ENCODE results near the gene SORL1. TPM values are rescaled to one million over a fixed set of nuclear protein-coding genes. Genes with fewer than 3 reads are reported as not detected.

SORL1 gene
- total and polyA plus RNA-seq, 2 of the 13 experiments (the other 11 are each of a cell fraction or from before 2014, with no cell fraction given) = 21.3 to 148 TPM

GRCh38 chr11:121547574-121547973 lies 95.5 kb downstream of the SORL1 start:
- DNase-seq (ENCODE audit: low spot score) (no peak), FAIRE-seq (no peak), ATAC-seq (no peak)
- H3K9ac ChIP-seq (ENCODE audit: insufficient read depth, low read depth, low read length) = no peak overlapping the region
- 73% methylated on average over 3 of the region's 3 CpGs for WGBS (ENCODE audit: low lambda C conversion rate)
- no TSS peak for BruUV-seq (replicated peaks)
- H3K4me3 ChIP-seq (replicated peaks in 1 of 3; ENCODE audit: insufficient read depth in 1 of 3, low read depth in 2 of 3, low read length in 3 of 3) = no peak overlapping the region
- no peak overlapping the region for H3K27ac ChIP-seq (ENCODE audit: extremely low read length, insufficient read depth, low read length)
- peaks cover 27 to 85% of the 10 kb centered on the region in 2 experiments for H3K36me3 ChIP-seq (replicated peaks in 1 of 2; ENCODE audit: control insufficient read depth in 1 of 2, insufficient read depth in 2 of 2, low read length in 2 of 2)
- H3K4me1 ChIP-seq (ENCODE audit: insufficient read depth, low read length) = peaks cover 7% of the 10 kb centered on the region
- 0 out of 2 replicates have a peak, but pooled peaks cover 6% of the 10 kb centered on the region for H4K20me1 ChIP-seq (ENCODE audit: insufficient read depth, low read length)
- H3K79me2 ChIP-seq (ENCODE audit: insufficient read depth, low read length) = no peaks in the 10 kb centered on the region
- intact Hi-C loops (cut with micrococcal nuclease; ENCODE audit: unreplicated experiment) (no loop called here), in situ Hi-C loops (cut with HindIII; ENCODE audit: extremely low pct_ligation_motif_present, low pct_unique_long_range_greater_than_20kb) (no loop called here)
- POLR2A ChIA-PET = no interaction called here
- CTCF ChIA-PET (ENCODE audit: low intra/inter-chr PET ratio, low total read pairs) = no interaction called here
- no peaks in the 10 kb centered on the region for H3K27me3 ChIP-seq (ENCODE audit: control insufficient read depth in 1 of 2, insufficient read depth in 2 of 2, low read length in 2 of 2)
- no peak overlapping the region for H2AFZ ChIP-seq (ENCODE audit: low read length)
- H3K9me3 ChIP-seq (ENCODE audit: low read length) = no peaks in the 10 kb centered on the region
- TF ChIP-seq ATAD3A (CRISPR knock-in tag; IDR thresholded peaks at IDR 0.05) = no peak
- H3K4me2 ChIP-seq (ENCODE audit: low read depth, low read length) = no peak overlapping the region

- H3K27ac ChIP-seq (ENCODE audit: extremely low read length, insufficient read depth, low read length) = no peak overlapping the region
- no peak for DNase-seq (ENCODE audit: low spot score)
- H3K27me3 ChIP-seq (ENCODE audit: control insufficient read depth in 1 of 2, insufficient read depth in 2 of 2, low read length in 2 of 2) = no peaks in the 10 kb centered on the region
- ChIA-PET CTCF (ENCODE audit: low intra/inter-chr PET ratio, low total read pairs) (no interaction called here), POLR2A (no interaction called here)
- H4K20me1 ChIP-seq (ENCODE audit: insufficient read depth, low read length) = 0 out of 2 replicates have a peak, but pooled peaks cover 6% of the 10 kb centered on the region
- no peak overlapping the region for H3K4me3 ChIP-seq (replicated peaks in 1 of 3; ENCODE audit: insufficient read depth in 1 of 3, low read depth in 2 of 3, low read length in 3 of 3)
- in situ Hi-C loops (cut with HindIII; ENCODE audit: extremely low pct_ligation_motif_present, low pct_unique_long_range_greater_than_20kb) = no loop called here
- no TSS peak for BruUV-seq (replicated peaks)
- ATAC-seq = no peak
- H3K9me3 ChIP-seq (ENCODE audit: low read length) = no peaks in the 10 kb centered on the region
- intact Hi-C loops (cut with micrococcal nuclease; ENCODE audit: unreplicated experiment) = loop anchor here (5.0 kb wide), 2 partner anchors 98 to 237 kb away; partner anchors contain the start of genes SORL1 and SORL1-AS1
- H3K36me3 ChIP-seq (replicated peaks in 1 of 2; ENCODE audit: control insufficient read depth in 1 of 2, insufficient read depth in 2 of 2, low read length in 2 of 2) = peaks cover 23 to 80% of the 10 kb centered on the region in 2 experiments
- H2AFZ ChIP-seq (ENCODE audit: low read length) = no peak overlapping the region
- no peak overlapping the region for H3K4me2 ChIP-seq (ENCODE audit: low read depth, low read length)
- no peak for TF ChIP-seq ZNF550 (CRISPR knock-in tag; IDR thresholded peaks at IDR 0.05; ENCODE audit: borderline replicate concordance)
- no peak for TF ChIP-seq ZNF276 (CRISPR knock-in tag; IDR thresholded peaks at IDR 0.05; ENCODE audit: low read depth)
- TF ChIP-seq KMT2A (CRISPR knock-in tag; IDR thresholded peaks at IDR 0.05) = no peak
- no peak for TF ChIP-seq ZC3H13 (CRISPR knock-in tag; IDR thresholded peaks at IDR 0.05)
- TF ChIP-seq MEIS1 (CRISPR knock-in tag; IDR thresholded peaks at IDR 0.05; ENCODE audit: borderline replicate concordance) = no peak
- TF ChIP-seq ETS1 (CRISPR knock-in tag; IDR thresholded peaks at IDR 0.05) = no peak
- no peak for TF ChIP-seq ZNF703 (CRISPR knock-in tag; IDR thresholded peaks at IDR 0.05; ENCODE audit: borderline replicate concordance)
- TF ChIP-seq MZF1 (CRISPR knock-in tag; IDR thresholded peaks at IDR 0.05; ENCODE audit: borderline replicate concordance) = no peak
- TF ChIP-seq MED1 (CRISPR knock-in tag; IDR thresholded peaks at IDR 0.05) = no peak
- no peak for TF ChIP-seq SP5 (CRISPR knock-in tag; IDR thresholded peaks at IDR 0.05; ENCODE audit: borderline replicate concordance, low read depth)
- TF ChIP-seq GLI4 (CRISPR knock-in tag; IDR thresholded peaks at IDR 0.05; ENCODE audit: borderline replicate concordance) = no peak
- TF ChIP-seq BRD4 (CRISPR knock-in tag; IDR thresholded peaks at IDR 0.05) = no peak
- TF ChIP-seq ZNF605 (CRISPR knock-in tag; IDR thresholded peaks at IDR 0.05) = no peak
- peaks cover 27% of the 10 kb centered on the region for H3K4me1 ChIP-seq (ENCODE audit: insufficient read depth, low read length)
- WGBS (ENCODE audit: low lambda C conversion rate) = 93% methylated on average over 10 of the region's 10 CpGs
- no peak for FAIRE-seq
- H3K9ac ChIP-seq (ENCODE audit: insufficient read depth, low read depth, low read length) = no peak overlapping the region
- H3K79me2 ChIP-seq (ENCODE audit: insufficient read depth, low read length) = no peaks in the 10 kb centered on the region
These were observed 98.3 kb downstream of the SORL1 start for GRCh38 chr11:121550247-121551030.

Data from HepG2 (cell line).